Liver (tissue), 9 donors: Measurements from ENCODE around the gene CACNA1B. TPM values are rescaled to one million over a fixed set of nuclear protein-coding genes. Genes with fewer than 3 reads are reported as not detected.
A peak's percentile ranks its signal among the peaks of the same experiment; 100 is the strongest.

Source experiments
- DNase-seq: peaks from one replicate; pipeline ENCODE4 v3.0.0-alpha.2; 2017; ENCODE audit warnings: low spot score
- H3K27ac ChIP-seq, 2 donors: one replicate each; pipeline ENCODE4 v1.7.0; 2013; ENCODE audit warnings: inconsistent platforms in 2 of 2, low read length in 2 of 2, control low read depth in 1 of 2, low read depth in 1 of 2, mild to moderate bottlenecking in 1 of 2
- H3K27me3 ChIP-seq, 4 donors: one replicate each; pipeline versions ENCODE4 v1.6.1 to v1.7.0; 2013; ENCODE audit warnings: low read length in 3 of 4, inconsistent platforms in 1 of 4, mild to moderate bottlenecking in 1 of 4, moderate library complexity in 1 of 4; ENCODE audit not compliant: control insufficient read depth in 4 of 4, insufficient read depth in 4 of 4
- H3K36me3 ChIP-seq, 4 donors: one replicate each; pipeline versions ENCODE4 v1.6.1 to v1.7.0; 2013; ENCODE audit warnings: low read length in 3 of 4, mild to moderate bottlenecking in 3 of 4, low read depth in 1 of 4, moderate library complexity in 1 of 4; ENCODE audit not compliant: control insufficient read depth in 4 of 4, insufficient read depth in 3 of 4
- H3K4me1 ChIP-seq, 4 donors: one replicate each; pipeline versions ENCODE4 v1.6.1 to v1.7.0; 2013; ENCODE audit warnings: low read length in 3 of 4, mild to moderate bottlenecking in 3 of 4, moderate library complexity in 1 of 4; ENCODE audit not compliant: control insufficient read depth in 4 of 4, insufficient read depth in 4 of 4
- H3K4me3 ChIP-seq, 3 donors: one replicate each; pipeline versions ENCODE4 v1.6.1 to v1.7.0; 2013; ENCODE audit warnings: low read length in 3 of 3, control low read depth in 1 of 3, low read depth in 1 of 3, mild to moderate bottlenecking in 1 of 3
- H3K9ac ChIP-seq, 2 donors: one replicate each; pipeline ENCODE4 v1.7.0; 2013; ENCODE audit warnings: low read length in 2 of 2, mild to moderate bottlenecking in 2 of 2, moderate library complexity in 2 of 2, control low read depth in 1 of 2, low read depth in 1 of 2
- H3K9me3 ChIP-seq, 4 donors: one replicate each; pipeline versions ENCODE4 v1.6.1 to v1.7.0; 2013; ENCODE audit warnings: low read length in 3 of 4; ENCODE audit not compliant: control insufficient read depth in 4 of 4
- ATF3 ChIP-seq: IDR thresholded peaks from 2 replicates; pipeline ENCODE4 v1.6.1; 2016; ENCODE audit warnings: antibody characterized with exemption
- CTCF ChIP-seq: fragments of 150-350 bp; IDR thresholded peaks from 2 replicates; pipeline ENCODE4 v1.5.1; 2017; ENCODE audit warnings: improper control_type of control experiment, low read depth, low read length; ENCODE audit not compliant: missing input control
- EGR1 ChIP-seq, 2 donors: IDR thresholded peaks; 2 replicates each; pipeline ENCODE4 v1.6.1; 2016 to 2018; ENCODE audit warnings: antibody characterized with exemption in 2 of 2, low read depth in 2 of 2
- FOXA1 ChIP-seq: IDR thresholded peaks from 2 replicates; pipeline ENCODE4 v1.6.1; 2016; ENCODE audit warnings: antibody characterized with exemption
- FOXA2 ChIP-seq: IDR thresholded peaks from 2 replicates; pipeline ENCODE4 v1.6.1; 2016; ENCODE audit warnings: antibody characterized with exemption
- GABPA ChIP-seq, 2 donors: IDR thresholded peaks in 1 of 2; conservative IDR thresholded peaks in 1 of 2; 2 replicates each; pipeline ENCODE4 v1.6.1; 2016; ENCODE audit warnings: antibody characterized with exemption in 2 of 2, mild to moderate bottlenecking in 1 of 2, moderate library complexity in 1 of 2
- HNF4G ChIP-seq: IDR thresholded peaks from 2 replicates; pipeline ENCODE4 v1.6.1; 2016; ENCODE audit warnings: antibody characterized with exemption
- NR2F2 ChIP-seq: IDR thresholded peaks from 2 replicates; pipeline ENCODE4 v1.6.1; 2016; ENCODE audit warnings: antibody characterized with exemption
- RAD21 ChIP-seq, 2 donors: IDR thresholded peaks; 2 replicates each; pipeline ENCODE4 v1.6.1; 2016; ENCODE audit warnings: antibody characterized with exemption in 2 of 2, mild to moderate bottlenecking in 2 of 2
- REST ChIP-seq: IDR thresholded peaks from 2 replicates; pipeline ENCODE4 v1.6.1; 2016; ENCODE audit warnings: antibody characterized with exemption, mild to moderate bottlenecking
- SP1 ChIP-seq: IDR thresholded peaks from 2 replicates; pipeline ENCODE4 v1.6.1; 2018; ENCODE audit warnings: antibody characterized with exemption, mild to moderate bottlenecking
- TAF1 ChIP-seq: conservative IDR thresholded peaks from 2 replicates; pipeline ENCODE4 v1.6.1; 2016; ENCODE audit warnings: antibody characterized with exemption, mild to moderate bottlenecking
- YY1 ChIP-seq: IDR thresholded peaks from 2 replicates; pipeline ENCODE4 v1.6.1; 2016; ENCODE audit warnings: antibody characterized with exemption, mild to moderate bottlenecking
- ZBTB33 ChIP-seq: IDR thresholded peaks from 2 replicates; pipeline ENCODE4 v1.6.1; 2016; ENCODE audit warnings: antibody characterized with exemption
- WGBS: extraction: QIAGEN DNeasy Blood & Tissue Kit; methylation state at CpG from one replicate; pipeline ENCODE4 v1.1.7; 2013; 5-methylcytosine and 5-hydroxymethylcytosine counted together
- polyA plus RNA-seq, 2 donors: library from polyadenylated mRNA; stranded (reverse) in 1 of 2; unstranded in 1 of 2; fragments of 200-250 nt in 1 of 2; fragments of >200 nt in 1 of 2; fragmentation: Nextera tagmentation in 1 of 2; extraction: Ambion mirVana in 1 of 2; gene quantifications; one replicate each; pipeline versions ENCODE4 v1.2.1 to v1.2.3, GENCODE V29; 2013 to 2015
- total RNA-seq, 2 donors: library from RNA; depleted of rRNA; stranded (reverse); fragments of >200 nt; gene quantifications; one replicate each; pipeline ENCODE4 v1.2.3, GENCODE V29; 2014
- donor health status: healthy.
- donor health status: healthy.
- donor health status: healthy.
- donor health status: healthy.
- donor health status: healthy.

The CACNA1B gene
- total and polyA plus RNA-seq, 4 donors, result under 0.01 to 0.05 TPM; not detected in 2

GRCh38 chr9:138115506-138115905 lies 237.9 kb downstream of the CACNA1B start:
- no peaks in the 10 kb centered on the region for H3K4me1 ChIP-seq
- WGBS, result 88% methylated on average over 7 of the region's 7 CpGs
- TF ChIP-seq NR2F2 (no peak), ZBTB33 (no peak), FOXA1 (no peak), CTCF (no peak), HNF4G (no peak), TAF1 (no peak), SP1 (no peak), ATF3 (no peak), YY1 (no peak), EGR1 (IDR thresholded peaks at IDR 0.05; ENCODE audit: low read depth in 2 of 2) (no peak), FOXA2 (no peak)
- H3K9me3 ChIP-seq, result no peaks in the 10 kb centered on the region
- H3K4me3 ChIP-seq, result no peak overlapping the region
- no peak overlapping the region for H3K27ac ChIP-seq
- no peaks in the 10 kb centered on the region for H3K36me3 ChIP-seq
- peak; percentile 27 for DNase-seq
- no peak overlapping the region for H3K9ac ChIP-seq
- H3K27me3 ChIP-seq, result peaks cover 0 to 2% (median 0%) of the 10 kb centered on the region in 4 donors

- WGBS, result 84% methylated on average over 6 of the region's 6 CpGs
- no peak for DNase-seq
- H3K27ac ChIP-seq, result no peak overlapping the region
- TF ChIP-seq ATF3, result no peak
- no peak for TF ChIP-seq RAD21 (IDR thresholded peaks at IDR 0.05)
- no peak for TF ChIP-seq GABPA (IDR thresholded peaks at IDR 0.05 in 1 of 2, conservative IDR thresholded peaks at IDR 0.05 in 1 of 2)
- TF ChIP-seq REST, result no peak
- no peak for TF ChIP-seq YY1
- no peak for TF ChIP-seq NR2F2
- no peak for TF ChIP-seq FOXA2
- no peak for TF ChIP-seq HNF4G
- no peak for TF ChIP-seq SP1
- H3K9ac ChIP-seq, result no peak overlapping the region
- H3K36me3 ChIP-seq, result no peaks in the 10 kb centered on the region
- no peak overlapping the region for H3K4me3 ChIP-seq
- no peaks in the 10 kb centered on the region for H3K9me3 ChIP-seq
- no peaks in the 10 kb centered on the region for H3K4me1 ChIP-seq
- H3K27me3 ChIP-seq, result peaks cover 0 to 6% (median 0%) of the 10 kb centered on the region in 4 donors
These were observed 238.9 kb downstream of the CACNA1B start for GRCh38 chr9:138116521-138116920.
